HG03066 (cell line): ENCODE measurements around the gene FARSA.
"Not testable (repeated sequence)": the region's sequence is repeated elsewhere in the genome, so short reads cannot be mapped to it uniquely, and the experiment has no call there.

Experiments used
- ATAC-seq: cut with Tn5 transposase; IDR thresholded peaks from one replicate; pipeline ENCODE4 v1.9.1; 2021; ENCODE audit warnings: low read depth; ENCODE audit not compliant: unreplicated experiment

Gene FARSA

DNA sequence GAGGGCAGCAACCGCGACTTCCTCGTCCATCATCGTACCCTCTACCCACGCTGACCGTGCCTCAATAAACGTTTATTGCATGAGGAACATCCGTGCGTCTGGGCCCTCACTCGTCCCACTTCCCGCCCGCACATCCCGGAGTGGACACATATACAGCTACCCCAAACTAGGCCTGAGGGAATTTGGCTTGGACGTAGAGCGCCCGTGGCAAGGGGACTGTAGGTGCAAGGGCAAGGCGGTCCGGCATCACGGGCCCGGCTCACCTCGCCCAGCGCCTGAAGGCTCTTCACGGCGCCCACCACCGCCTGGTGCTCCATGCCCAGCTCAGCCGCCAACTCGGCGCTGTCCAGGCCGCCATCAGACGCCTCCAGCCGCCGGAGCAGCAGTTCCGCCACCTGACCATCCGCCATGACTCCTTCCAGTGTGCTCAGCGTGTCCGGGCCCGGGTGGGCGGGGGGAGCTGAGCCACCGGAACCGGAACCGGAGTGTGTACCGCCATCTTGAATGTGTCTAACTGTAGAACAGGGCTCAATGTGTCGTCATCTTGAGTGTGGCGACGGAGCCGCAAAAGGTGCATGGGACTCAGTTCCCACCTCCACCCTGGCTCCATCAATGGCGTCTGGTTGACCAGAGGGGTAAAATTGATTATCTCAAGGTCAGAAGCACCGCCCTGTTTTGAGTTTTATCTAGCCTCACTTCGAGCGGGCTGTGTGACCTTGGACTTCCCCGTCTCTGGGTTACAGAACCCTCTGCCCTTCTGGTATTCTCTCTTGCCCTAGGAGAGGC is at the start of gene FARSA:
TSS of gene FARSA (minus strand) at position 425 of the 786 bp plus-strand sequence. CDS start at position 410, 15 bp downstream.
- no peak for ATAC-seq

DNA sequence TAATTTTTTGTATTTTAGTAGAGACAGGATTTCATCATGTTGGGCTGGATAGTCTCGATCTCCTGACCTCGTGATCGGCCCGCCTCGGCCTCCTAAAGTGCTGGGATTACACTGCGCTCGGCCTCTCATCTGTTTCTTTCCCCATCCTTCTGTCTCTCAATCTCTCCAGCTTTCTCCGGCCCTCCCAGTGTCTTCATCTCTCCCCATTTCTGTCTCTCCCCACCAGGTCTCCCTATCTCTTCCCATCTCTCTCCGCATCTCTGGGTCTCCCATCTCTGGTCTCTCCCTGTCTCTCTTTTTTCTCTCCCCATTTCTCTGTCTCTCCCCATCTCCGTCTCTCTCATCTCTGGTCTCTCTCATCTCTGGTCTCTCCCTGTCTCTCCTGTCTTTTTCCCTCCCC is 49.6 kb upstream of the FARSA start:
- ATAC-seq, result no peak

DNA sequence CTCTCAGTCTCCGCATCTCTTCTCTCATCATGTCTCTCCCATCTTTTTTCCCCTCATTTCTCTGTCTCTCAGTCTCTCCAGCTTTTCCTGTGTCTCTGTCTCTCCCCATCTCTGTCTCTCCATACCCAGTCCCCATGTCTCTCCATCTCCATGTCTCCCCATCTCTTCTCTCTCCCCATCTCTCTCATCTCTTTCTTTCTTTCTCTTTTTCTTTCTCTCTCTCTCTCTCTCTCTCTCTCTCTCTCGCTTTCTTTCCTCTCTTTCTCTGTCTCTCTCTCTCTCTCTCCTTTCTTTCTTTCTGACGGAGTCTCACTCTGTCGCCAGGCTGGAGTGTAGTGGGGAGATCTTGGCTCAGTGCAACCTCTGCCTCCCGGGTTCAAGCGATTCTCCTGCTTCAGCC is 49.1 kb upstream of the FARSA start:
- ATAC-seq, result no peak

DNA sequence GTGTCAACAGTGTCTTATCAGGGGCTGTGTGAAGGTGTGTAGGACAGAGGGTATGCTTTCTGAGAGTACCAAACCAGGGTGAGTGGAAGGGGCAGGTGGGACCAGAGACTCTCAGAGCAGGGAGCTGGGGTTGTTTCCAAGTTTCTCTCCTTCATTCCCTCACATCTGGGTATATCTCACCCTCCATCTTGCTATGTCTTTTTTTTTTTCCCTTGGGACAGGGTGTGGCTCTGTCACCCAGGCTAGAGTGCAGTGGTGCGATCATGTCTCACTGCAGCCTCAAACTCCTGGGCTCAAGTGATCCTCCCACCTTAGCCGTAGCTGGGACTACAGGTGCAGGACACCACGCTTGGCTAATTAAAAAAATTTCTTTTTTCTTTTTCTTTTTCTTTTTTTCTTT is 46.5 kb upstream of the FARSA start:
- ATAC-seq, result no peak

DNA sequence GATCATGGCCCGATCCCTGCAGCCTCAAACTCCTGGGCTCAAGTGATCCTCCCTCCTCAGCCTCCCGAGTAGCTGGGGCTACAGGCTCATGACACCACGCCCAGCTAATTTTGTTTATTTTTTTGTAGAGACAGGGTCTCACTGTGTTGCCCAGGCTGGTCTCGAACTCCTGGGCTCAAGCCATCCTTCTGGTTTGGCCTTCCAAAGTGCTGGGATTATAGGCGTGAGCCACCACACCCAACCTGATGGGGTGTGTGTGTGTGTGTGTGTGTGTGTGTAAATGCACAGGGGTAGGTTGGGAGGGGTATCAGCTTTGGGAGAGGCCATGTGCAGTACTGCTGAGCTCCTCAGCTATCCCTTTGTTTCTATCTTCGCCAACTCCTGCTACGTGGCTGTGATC is 42.6 kb upstream of the FARSA start:
- not testable (repeated sequence) for ATAC-seq

DNA sequence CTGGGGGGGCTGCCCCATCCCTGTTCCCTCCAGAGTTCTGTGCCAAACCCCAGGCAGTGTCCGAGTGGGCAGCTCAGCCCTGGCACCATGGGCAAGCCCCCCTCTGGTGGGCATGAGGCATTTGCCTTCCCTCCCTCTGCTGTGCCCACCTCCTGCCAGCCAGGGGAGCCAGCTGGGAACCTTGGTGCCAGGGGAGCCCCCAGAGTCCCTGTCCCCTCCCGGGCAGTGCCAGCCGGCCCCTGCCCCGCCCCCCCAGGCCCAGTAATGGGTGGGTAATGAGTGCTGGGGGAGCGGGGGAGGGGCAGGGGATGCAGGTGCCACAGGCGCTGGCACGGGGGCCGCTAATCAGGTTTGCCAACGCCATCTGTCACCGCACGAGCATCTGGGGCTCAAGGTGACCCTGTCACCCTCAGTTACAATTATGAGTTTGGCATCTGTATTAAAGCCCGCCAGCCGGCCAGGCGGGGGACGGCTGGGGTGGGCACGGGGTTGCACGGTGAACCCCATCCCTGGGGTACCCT is 41.8 kb upstream of the FARSA start:
- ATAC-seq, result no peak

DNA sequence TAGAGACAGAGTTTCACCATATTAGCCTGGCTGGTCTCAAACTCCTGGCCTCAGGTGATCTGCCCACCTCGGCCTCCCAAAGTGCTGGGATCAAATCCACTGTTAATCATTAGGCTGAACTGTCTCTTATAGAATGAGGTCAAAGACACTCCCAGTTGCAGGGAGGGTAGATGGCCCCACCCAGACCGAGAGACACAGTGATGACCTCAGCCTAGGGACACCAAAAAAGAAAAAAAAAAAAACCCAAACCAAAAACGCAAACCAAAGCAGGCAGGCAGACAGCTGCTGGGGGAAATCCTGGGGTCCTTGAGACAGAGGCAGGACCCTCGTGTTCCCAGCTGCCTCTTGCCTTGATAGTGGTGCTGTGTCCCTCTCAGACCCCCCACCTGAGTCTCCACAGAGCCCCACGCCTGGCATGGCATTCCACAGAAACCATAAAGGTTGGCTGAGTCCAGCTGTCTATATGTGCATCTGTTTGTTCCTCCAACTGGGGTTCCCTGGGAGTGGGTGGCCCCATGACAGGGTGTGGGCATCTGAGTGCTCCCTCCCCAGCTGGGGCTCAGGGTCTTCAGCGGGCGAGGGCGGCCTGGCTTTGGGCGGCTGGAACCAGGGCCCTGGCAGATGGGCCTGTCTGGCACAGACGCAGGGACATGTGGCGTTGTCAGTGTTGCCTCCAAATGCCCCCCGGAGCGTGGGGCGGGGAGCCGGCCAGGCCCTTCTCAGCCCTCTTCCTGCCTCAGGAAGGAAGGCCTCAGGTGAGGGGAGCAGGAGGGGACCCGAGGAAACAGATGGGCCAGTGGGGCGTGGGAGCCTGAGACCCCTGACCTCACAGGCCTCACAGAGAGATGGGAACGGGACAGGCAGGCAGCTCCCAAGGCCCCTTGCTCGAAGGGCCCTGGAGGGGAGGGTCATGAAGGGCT is 41.0 kb upstream of the FARSA start:
- no peak for ATAC-seq

DNA sequence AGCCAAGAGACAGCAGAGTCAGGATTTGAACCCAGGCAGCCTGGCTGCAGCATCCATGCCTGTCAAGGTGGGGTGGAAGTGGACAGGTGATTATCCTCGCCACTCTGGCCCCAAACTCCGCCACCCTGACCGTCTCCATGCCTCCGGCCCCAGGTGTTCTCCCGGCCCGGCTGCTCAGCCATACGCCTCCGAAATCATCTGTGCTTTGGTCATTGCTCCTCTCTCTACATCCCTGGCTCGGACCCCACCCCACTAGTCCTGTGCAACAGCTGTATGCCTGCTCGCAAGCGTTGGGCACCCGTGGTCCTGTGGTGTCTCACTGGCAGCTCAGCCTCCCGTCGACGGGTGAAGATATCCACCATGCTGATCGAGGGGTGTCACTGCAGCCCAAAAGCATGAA is 39.7 kb upstream of the FARSA start:
- ATAC-seq, result no peak

DNA sequence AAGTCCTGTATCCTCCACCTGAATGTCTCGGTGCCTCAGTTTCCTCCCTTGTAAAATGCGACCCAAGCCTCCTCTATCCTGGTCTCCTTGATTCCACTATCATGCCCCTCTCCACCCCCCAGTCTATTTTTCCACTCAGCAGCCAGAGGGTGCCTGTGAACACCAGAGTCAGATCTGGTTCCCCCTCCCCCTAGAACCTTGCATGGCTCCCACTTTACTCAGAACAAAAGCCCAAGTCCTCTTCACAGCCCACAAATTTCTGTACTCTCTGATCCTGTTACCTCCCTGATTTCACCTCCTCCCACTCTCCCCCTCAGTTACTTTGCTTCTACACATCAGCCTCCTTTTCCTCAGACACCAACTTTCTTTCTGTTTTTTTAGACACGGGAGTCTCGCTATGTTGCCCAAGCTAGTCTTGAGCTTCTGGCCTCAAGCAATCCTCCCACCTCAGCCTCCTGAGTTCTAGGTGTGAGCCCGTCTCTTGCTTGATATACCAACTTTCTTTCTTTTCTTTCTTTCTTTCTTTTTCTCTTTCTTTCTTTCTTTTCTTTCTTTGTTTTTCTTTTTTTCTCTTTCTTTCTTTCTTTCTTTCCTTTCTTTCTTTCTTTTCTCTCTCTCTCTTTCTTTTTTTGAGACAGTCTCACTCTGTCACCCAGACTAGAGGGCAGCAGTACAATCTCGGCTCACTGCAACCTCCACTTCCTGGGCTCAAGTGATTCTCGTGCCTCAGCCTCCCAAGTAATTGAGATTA is 36.7 kb upstream of the FARSA start:
- ATAC-seq, result no peak

DNA sequence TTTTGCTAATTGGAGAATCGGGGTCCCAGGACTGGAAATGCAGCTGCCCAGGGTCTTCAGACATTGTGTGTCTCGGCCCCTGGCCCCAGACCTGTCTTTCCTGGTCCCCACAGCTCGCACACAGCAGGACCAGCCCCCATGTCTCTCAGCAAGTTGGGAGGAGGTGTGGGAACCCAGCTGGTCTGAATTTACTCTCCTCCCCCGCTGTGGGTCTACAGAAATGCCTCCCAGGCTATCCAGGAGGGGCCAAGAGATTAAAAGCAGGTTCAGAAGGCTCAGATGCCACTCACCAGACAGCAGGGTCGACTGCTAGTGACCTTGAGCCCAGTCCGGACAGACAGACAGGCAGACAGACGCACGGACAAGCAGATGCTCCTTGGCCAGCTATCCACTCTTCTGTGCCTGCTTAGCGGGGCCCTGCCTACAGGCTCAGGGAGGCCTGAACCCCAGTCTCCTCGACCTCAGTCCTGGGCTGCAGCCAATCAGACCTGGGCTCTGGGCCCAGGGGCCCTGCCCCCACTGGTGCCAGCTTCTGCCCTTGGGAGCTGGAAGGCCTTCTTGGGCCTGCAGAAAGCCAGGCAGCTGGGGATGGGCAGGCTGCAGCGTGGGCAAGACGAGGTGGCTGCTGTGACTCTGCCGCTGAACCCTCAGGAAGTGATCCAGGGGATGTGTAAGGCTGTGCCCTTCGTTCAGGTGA is 35.9 kb upstream of the FARSA start, which contains the start of gene DAND5:
TSS of gene DAND5 (plus strand) at position 285 of the 697 bp plus-strand sequence. CDS start at position 370, 85 bp downstream.
- no peak for ATAC-seq

DNA sequence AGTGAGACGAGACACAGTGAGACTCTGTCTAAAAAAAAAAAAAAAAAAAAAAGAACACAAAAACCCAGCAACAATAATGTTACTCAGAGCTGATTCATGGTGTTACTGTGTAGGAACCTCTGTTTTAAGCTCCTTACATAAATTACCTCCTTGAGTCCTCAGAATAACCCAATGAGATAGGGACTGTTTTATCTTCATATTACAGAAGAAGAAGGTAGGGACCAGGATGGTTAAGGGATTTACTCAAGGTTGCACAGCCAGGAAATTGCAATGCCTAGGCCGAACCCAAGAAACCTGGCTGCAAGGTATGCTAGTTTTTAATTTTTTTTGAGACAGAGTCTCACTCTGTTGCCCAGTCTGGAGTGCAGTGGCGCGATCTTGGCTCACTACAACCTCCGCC is 34.4 kb upstream of the FARSA start:
- ATAC-seq, result no peak

DNA sequence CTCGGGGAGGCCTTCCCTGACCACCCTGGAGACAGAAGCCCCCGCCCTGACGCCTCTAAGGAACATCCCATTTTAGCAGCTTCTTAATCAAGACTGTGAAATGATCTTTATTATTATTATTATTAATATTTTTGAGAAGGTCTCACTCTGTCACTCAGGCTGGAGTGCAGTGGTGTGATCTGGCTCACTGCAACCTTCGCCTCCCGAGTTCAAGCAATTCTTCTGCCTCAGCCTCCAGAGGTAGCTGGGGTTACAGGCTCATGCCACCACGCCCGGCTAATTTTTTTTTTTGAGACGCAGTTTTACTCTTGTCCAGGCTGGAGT is 32.3 kb upstream of the FARSA start:
- ATAC-seq, result no peak

DNA sequence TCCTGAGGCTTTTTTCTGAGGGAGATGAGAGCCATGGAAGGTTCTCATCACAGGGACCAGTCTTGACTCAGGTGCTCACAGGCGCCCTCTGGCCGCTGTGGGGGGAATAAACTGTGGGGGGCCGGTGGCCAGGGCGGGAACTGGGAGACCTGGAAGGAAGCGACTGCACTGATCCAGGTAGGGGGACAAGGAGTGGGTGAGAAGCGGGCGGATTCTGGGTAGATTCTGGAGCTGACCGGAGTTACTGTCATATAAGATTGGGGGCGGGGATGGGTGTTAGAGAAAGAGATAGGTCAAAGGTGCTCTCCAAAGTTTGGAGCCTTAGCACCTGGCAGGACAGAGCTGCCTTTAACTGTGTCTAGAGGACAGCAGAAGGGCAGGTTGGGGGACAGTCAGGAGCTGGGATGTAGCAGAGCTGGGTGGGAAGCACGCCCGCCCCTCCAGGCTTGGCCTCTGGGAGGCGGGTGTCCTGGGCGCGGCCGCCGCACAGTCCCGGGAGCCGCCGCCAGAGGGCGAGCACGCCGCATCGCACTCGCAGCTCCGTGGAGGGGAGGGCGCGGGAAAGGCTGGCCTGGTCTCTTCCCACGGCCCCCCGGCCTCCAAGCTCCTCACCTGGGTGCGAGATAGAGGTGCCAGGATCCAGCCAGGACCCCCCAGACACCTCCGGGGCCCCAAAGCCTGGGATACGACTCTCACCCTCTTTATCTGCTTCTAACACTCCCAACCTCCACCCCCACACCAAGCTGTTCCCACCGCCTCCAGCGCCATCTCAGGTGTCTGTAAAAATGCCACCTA is 31.7 kb upstream of the FARSA start:
- ATAC-seq, result no peak

DNA sequence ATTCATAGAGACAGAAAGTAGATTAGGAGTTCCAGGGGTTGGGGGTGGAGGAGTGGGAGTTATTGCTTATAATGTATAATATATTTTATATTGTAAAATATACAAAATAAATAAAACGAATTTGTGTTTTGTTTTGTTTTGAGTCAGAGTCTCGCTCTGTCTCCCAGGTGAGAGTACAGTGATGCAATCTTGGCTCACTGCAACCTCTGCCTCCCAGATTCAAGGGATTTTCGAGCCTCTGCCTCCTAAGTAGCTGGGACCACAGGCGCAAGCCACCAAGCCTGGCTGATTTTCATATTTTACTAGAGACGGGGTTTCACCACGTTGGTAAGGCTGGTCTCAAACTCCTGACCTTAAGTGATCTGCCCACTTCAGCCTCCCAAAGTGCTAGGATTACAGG is 26.0 kb upstream of the FARSA start:
- ATAC-seq, result no peak

DNA sequence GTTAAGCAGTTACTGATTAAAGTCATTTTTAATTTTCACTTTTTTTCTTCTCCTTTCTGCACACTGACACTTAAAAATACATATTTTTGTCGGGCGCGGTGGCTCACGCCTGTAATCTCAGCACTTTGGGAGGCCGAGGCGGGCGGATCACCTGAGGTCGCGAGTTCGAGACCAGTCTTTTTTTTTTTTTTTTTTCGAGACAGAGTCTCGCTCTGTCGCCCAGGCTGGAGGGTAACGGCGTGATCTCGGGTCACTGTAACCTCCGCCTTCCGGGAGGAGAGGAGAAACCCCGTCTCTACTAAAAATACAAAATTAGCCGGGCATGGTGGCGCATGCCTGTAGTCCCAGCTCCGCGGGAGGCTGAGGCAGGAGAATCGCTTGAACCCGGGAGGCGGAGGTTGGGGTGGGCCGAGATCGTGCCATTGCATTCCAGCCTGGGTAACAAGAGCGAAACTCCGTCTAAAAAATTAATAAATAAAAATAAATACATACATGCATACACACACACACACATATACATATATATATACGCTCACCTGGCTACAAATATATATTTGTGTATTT is 24.0 kb upstream of the FARSA start:
- peak; percentile 19 for ATAC-seq

DNA sequence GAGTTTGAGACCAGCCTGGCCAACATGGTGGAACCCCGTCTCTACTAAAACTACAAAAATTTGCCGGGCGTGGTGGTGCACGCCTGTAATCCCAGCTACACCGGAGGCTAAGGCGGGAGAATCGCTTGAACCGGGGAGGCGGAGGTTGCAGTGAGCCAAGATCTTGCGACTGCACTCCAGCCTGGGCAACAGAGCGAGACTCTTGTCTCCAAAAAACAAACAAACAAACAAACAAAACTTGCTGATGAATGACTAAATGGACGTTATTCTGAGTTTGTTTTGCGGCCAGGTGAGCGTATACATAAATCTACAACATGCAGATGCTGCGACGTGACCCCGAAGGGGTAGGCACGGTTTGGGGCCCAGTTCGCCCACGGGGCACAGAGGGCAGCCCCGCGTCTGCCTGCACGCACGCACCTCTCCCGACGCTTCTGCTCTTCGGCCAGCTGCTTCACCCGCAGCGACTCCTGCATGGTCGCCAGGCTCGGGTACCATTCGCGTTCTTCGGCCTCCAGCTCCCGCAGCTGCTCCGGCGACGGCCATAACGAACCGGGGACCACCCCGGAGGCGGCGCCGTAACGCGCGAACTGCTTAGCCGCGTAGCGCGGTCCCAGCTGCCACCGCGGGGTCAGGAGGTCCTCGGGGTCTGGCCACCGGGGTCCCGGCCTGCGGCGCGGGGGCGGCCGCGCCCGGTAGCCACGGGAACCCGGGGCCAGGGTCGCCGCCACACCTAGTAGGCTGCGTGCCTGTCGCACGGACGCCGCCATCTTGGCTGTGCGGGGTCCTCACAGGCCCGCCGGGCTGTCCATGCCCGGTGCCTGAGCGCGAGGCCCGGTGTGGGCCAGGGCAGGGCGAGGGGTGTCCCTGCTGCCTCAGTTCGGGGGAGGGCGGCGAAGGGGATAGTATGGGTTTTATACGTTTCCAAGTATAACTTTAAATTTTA is 23.2 kb upstream of the FARSA start, which contains the start of gene GADD45GIP1:
TSS of gene GADD45GIP1 (minus strand) at position 778 of the 943 bp plus-strand sequence. CDS start at position 767, 11 bp downstream.
- ATAC-seq, result peak; percentile 63

DNA sequence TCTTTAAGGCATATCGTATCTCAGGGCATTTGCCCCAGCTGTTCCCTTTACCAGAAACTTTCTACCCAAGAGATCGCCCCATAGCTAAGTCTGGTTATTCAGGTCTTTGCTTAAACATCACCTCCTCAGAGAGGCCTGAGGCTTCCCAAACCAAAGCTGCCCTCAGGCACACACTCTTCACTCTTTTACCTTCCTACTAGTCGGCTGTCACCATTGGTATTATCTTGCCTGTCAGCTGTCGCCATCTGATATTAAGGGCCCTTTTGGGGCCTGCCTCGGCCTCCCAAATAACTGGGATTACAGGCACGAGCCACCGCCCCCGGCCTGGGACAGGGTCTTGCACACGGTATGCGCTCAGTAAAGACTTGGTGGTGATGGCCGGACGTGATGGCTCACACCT is 22.5 kb upstream of the FARSA start:
- ATAC-seq, result no peak

DNA sequence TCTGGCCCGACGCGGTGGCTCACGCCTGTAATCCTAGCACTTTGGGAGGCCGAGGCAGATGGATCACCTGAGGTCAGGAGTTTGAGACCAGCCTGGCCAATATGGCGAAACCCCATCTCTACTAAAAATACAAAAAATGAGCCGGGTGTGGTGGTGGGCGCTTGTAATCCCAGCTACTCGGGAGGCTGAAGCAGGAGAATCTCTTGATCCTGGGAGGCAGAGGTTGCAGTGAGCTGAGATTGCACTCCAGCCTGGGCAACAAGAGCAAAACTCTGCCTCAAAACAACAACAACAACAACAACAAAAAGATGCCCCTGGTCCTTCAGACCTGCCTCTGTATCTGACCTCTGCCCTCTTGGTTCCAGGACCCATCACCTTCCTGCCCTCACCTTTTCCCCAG is 22.1 kb upstream of the FARSA start:
- not testable (repeated sequence) for ATAC-seq
